CD4-positive, CD25-positive, alpha-beta regulatory T cell (primary cell): Measurements from ENCODE around the gene ITIH6. TPM values are rescaled to one million over a fixed set of nuclear protein-coding genes. Genes with fewer than 3 reads are reported as not detected.

Source experiments
- ATAC-seq, 2 donors: fragments of 150-1000 bp; cut with Tn5 transposase; one replicate each; pipeline ENCODE4 v1.10.0; 2021; ENCODE audit warnings: low read depth in 2 of 2, moderate number of reproducible peaks in 2 of 2, moderate library complexity in 1 of 2
- DNase-seq, 3 donors: peaks; one replicate each; pipeline versions ENCODE4 v3.0.0 to v3.0.0-alpha.2; 2012 to 2022; ENCODE audit warnings: mixed read lengths in 1 of 3
- H3K27ac ChIP-seq: one replicate; pipeline ENCODE4 v1.7.0; 2013; ENCODE audit warnings: mild to moderate bottlenecking, low read length; ENCODE audit not compliant: insufficient read depth, poor library complexity, severe bottlenecking
- H3K27me3 ChIP-seq: one replicate; pipeline ENCODE4 v1.7.0; 2013; ENCODE audit warnings: low read length; ENCODE audit not compliant: control insufficient read depth, insufficient read depth
- H3K36me3 ChIP-seq: one replicate; pipeline ENCODE4 v1.7.0; 2013; ENCODE audit warnings: mild to moderate bottlenecking, low read length, moderate library complexity; ENCODE audit not compliant: control insufficient read depth, insufficient read depth
- H3K4me1 ChIP-seq: 2 replicates; pipeline ENCODE4 v1.7.0; 2013; ENCODE audit warnings: mild to moderate bottlenecking, low read length; ENCODE audit not compliant: insufficient read depth, control insufficient read depth, poor library complexity, severe bottlenecking
- H3K4me3 ChIP-seq: one replicate; pipeline ENCODE4 v1.7.0; 2013; ENCODE audit warnings: low read depth, mild to moderate bottlenecking, low read length, moderate library complexity
- H3K9me3 ChIP-seq, 2 experiments: 1 replicate in 1 of 2; 2 replicates in 1 of 2; pipeline ENCODE4 v1.7.0; 2013; ENCODE audit warnings: low read length in 2 of 2, mild to moderate bottlenecking in 1 of 2, moderate library complexity in 1 of 2; ENCODE audit not compliant: control insufficient read depth in 2 of 2
- H3K27ac Mint-ChIP-seq, 3 donors: one replicate each; pipeline ENCODE4 v1.8.0; 2020 to 2022; ENCODE audit warnings: mild to moderate bottlenecking in 3 of 3, mixed read lengths in 3 of 3, moderate library complexity in 2 of 3
- H3K27me3 Mint-ChIP-seq: one replicate; pipeline ENCODE4 v1.8.0; 2022; ENCODE audit warnings: mild to moderate bottlenecking, mixed read lengths
- H3K36me3 Mint-ChIP-seq: one replicate; pipeline ENCODE4 v1.8.0; 2020; ENCODE audit warnings: mixed read lengths
- H3K4me1 Mint-ChIP-seq, 4 donors: one replicate each; pipeline ENCODE4 v1.8.0; 2020 to 2022; ENCODE audit warnings: mixed read lengths in 4 of 4, mild to moderate bottlenecking in 1 of 4
- H3K4me3 Mint-ChIP-seq, 4 donors: one replicate each; pipeline ENCODE4 v1.8.0; 2020 to 2022; ENCODE audit warnings: mild to moderate bottlenecking in 4 of 4, mixed read lengths in 4 of 4, moderate library complexity in 3 of 4
- H3K9me3 Mint-ChIP-seq, 7 donors: one replicate each; pipeline ENCODE4 v1.8.0; 2020 to 2022; ENCODE audit warnings: mixed read lengths in 7 of 7, mild to moderate bottlenecking in 3 of 7, moderate library complexity in 2 of 7
- polyA plus RNA-seq, 4 donors: library from polyadenylated mRNA; unstranded; fragments of 300-500 nt; fragmentation: Illumina TruSeq; gene quantifications; one replicate each; pipeline ENCODE4 v1.2.3, GENCODE V29; 2021
- total RNA-seq: library from RNA; stranded (reverse); gene quantifications from one replicate; pipeline ENCODE4 v1.2.3, GENCODE V29; 2022

Gene ITIH6
- total and polyA plus RNA-seq, 5 donors from 2014 or later, result not detected

DNA sequence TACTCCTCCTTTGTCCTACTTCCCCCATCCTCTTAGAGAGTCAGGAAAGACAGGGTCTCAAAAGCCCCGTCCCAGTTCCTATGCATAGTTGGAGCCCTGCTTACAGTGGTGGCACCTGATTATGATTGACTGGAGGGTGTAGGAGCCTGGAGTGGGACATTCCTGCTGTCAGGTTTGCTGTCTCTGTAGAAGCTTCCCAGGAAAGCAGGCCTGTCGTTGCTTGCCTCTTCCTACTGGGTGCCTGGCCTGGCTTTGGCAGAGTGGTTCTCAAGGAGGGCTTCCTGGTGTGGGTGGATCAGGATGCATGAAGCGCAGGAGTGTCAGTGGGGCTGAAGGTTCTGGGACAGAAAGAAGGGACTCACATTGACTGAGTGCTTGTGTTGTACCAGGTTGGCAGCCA, 14.3 kb upstream of the ITIH6 start:
- H3K27me3 Mint-ChIP-seq, result peaks cover 5% of the 10 kb centered on the region
- H3K27me3 ChIP-seq, result no peaks in the 10 kb centered on the region
- peaks cover 51% of the 10 kb centered on the region for H3K36me3 ChIP-seq
- H3K4me3 Mint-ChIP-seq, result no peak overlapping the region
- H3K4me1 Mint-ChIP-seq, result peaks cover 3 to 21% (median 13%) of the 10 kb centered on the region in 4 donors
- DNase-seq (no peak), ATAC-seq (no peak)
- H3K4me1 ChIP-seq, result peaks cover 17% of the 10 kb centered on the region
- H3K9me3 ChIP-seq, result no peaks in the 10 kb centered on the region
- no peak overlapping the region for H3K27ac Mint-ChIP-seq
- H3K4me3 ChIP-seq, result no peak overlapping the region
- H3K9me3 Mint-ChIP-seq, result no peaks in the 10 kb centered on the region
- peaks cover 7% of the 10 kb centered on the region for H3K36me3 Mint-ChIP-seq
- H3K27ac ChIP-seq, result no peak overlapping the region

DNA sequence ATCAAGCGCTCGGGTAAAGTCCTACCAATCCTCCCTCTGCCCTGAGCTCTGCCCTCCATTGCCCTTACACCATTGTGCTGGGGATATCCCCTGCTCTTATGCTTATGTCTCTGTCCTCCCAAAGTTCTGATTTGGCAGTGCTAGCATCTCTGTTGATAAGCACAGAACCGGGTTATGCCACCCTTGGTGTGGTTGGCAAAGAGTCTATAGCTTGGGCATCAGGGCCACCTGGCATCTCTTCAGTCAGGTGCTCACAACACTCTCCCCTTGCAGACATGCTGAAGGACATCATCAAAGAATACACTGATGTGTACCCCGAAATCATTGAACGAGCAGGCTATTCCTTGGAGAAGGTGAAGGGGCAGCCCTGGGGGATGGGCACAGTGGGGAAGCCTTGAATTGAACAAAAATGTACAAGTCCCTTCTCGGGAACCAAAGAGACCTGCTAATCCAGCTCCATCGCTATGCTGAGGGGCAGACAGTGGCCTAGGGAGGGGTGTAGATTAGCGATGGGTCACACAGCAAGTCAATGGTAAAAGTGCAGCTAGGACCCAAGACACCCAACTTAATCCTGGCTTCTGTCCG, 13.3 kb upstream of the ITIH6 start:
- DNase-seq (no peak), ATAC-seq (no peak)
- H3K4me1 Mint-ChIP-seq, result peaks cover 3 to 24% (median 14%) of the 10 kb centered on the region in 4 donors
- H3K36me3 Mint-ChIP-seq, result peaks cover 7% of the 10 kb centered on the region
- Histone ChIP-seq H3K36me3 (peaks cover 51% of the 10 kb centered on the region), H3K4me1 (peaks cover 17% of the 10 kb centered on the region), H3K4me3 (no peak overlapping the region), H3K9me3 (no peaks in the 10 kb centered on the region), H3K27me3 (no peaks in the 10 kb centered on the region), H3K27ac (no peak overlapping the region)
- H3K9me3 Mint-ChIP-seq, result no peaks in the 10 kb centered on the region
- H3K27ac Mint-ChIP-seq, result peak overlapping the region in 2 of 3 donors; percentile 12 to 60
- H3K4me3 Mint-ChIP-seq, result peak overlapping the region in 3 of 4 donors; percentile 46 to 73 (median 49)
- H3K27me3 Mint-ChIP-seq, result peaks cover 5% of the 10 kb centered on the region

DNA sequence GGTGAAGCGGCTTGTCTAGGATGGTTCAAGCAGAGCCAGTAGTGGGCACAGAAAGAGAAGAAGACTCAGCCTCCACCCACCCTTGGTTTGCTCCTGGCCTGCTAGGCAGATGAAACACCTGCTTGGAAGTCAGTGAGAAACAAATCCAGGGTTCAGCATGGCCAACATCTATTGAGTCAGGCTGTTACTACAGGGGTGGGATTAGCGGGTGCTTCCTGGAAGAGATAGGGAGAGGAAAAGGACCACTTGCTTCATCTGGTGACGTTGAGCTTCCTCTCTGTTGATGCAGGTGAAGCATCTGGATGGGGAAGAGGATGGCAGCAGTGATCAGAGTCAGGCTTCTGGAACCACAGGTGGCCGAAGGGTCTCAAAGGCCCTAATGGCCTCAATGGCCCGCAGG, 12.5 kb upstream of the ITIH6 start:
- no peak for DNase-seq
- H3K9me3 ChIP-seq, result no peaks in the 10 kb centered on the region
- Mint-ChIP-seq H3K27ac (peak overlapping the region in 1 of 3 donors; percentile 3), H3K9me3 (no peaks in the 10 kb centered on the region), H3K4me3 (peak overlapping the region in 1 of 4 donors; percentile 69), H3K36me3 (peaks cover 7% of the 10 kb centered on the region), H3K27me3 (peaks cover 5% of the 10 kb centered on the region), H3K4me1 (peaks cover 3 to 24% (median 14%) of the 10 kb centered on the region in 4 donors)
- peaks cover 44% of the 10 kb centered on the region for H3K36me3 ChIP-seq
- peaks cover 17% of the 10 kb centered on the region for H3K4me1 ChIP-seq
- ATAC-seq, result no peak
- no peak overlapping the region for H3K4me3 ChIP-seq
- H3K27ac ChIP-seq, result no peak overlapping the region
- no peaks in the 10 kb centered on the region for H3K27me3 ChIP-seq

DNA sequence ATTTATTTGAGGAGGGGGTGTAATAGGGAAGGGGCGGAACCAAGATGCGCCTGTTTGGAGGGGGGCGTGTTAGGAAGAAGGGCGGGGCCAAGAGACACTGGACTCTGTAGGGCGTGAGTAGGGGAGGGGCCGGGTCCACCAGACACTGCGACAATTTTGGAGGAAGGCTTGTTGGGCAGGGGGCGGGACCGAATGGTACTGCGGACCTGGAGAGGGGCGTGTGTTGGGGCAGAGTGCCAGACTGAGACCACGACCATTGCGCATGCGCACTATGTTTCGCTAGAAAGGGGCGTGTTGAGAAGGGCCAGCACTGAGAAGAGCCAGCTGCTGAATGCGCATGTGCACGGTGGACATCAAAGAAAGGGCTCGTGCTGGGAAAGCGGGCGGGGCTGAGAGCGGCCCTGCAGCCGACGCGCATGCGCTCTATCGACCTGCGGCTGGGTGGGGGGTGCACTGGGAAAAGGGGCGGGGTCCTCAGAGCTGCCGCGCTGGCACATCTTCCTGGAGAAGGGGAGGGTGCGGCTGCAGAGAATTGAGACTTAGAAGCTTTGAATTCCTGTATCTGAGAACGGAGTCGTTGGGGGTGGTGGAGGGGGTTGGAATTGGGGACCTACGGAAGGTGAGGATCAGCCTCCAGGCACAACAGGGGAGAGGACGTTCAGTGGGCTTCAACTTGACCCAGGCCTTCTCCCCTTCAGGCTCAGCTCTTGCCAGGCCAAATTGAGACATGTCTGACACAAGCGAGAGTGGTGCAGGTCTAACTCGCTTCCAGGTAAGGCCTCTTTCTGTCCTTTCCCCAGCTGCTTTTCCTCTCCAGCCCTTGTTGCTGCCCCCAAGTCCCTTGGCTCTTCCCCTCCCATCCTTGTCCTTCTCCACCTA, 10.8 kb upstream of the ITIH6 start:
- Mint-ChIP-seq H3K36me3 (peaks cover 6% of the 10 kb centered on the region), H3K4me1 (peaks cover 3 to 24% (median 14%) of the 10 kb centered on the region in 4 donors), H3K4me3 (peak overlapping the region; percentile 95 to 97 (median 95)), H3K27ac (peak overlapping the region; percentile 95 to 97 (median 96)), H3K9me3 (no peaks in the 10 kb centered on the region), H3K27me3 (peaks cover 8% of the 10 kb centered on the region)
- no peaks in the 10 kb centered on the region for H3K27me3 ChIP-seq
- H3K4me3 ChIP-seq, result peak overlapping the region; percentile 79
- DNase-seq (peak; percentile 86 to 93 (median 89)), ATAC-seq (peak; percentile 75 to 80)
- H3K4me1 ChIP-seq, result peaks cover 17% of the 10 kb centered on the region
- peak overlapping the region; percentile 78 for H3K27ac ChIP-seq
- peaks cover 30% of the 10 kb centered on the region for H3K36me3 ChIP-seq
- H3K9me3 ChIP-seq, result no peaks in the 10 kb centered on the region

DNA sequence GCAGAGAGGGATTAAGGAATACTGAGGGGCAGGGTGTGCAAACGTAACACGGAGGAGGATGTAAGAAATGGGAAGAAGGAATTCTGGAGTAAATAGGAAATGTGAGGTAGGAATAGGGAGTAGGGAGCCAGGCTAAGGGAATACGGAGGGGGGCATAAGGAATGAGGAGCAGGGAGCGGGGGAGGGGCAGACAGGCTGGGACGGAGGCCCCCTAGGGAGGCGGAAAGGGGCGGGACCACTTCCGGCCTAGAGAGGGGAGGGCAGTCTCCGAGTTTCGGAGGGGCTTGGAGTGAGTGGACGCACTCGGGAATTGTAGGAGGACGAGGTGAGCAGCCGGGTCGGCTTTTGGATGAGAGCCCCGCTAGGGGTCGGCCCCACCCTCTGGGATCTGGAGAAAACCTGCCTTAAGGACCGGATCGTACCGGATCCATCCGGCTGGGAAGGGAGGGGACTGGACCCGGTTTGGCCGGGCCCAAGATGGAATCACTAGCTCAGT, 10.1 kb upstream of the ITIH6 start:
- peak overlapping the region; percentile 79 for H3K4me3 ChIP-seq
- Mint-ChIP-seq H3K27ac (peak overlapping the region; percentile 95 to 97 (median 96)), H3K36me3 (no peaks in the 10 kb centered on the region), H3K9me3 (no peaks in the 10 kb centered on the region), H3K4me3 (peak overlapping the region; percentile 95 to 97 (median 95)), H3K27me3 (peaks cover 8% of the 10 kb centered on the region), H3K4me1 (peaks cover 3 to 24% (median 13%) of the 10 kb centered on the region in 4 donors)
- no peaks in the 10 kb centered on the region for H3K9me3 ChIP-seq
- H3K27ac ChIP-seq, result peak overlapping the region; percentile 78
- peaks cover 25% of the 10 kb centered on the region for H3K36me3 ChIP-seq
- ATAC-seq (peak; percentile 7 to 20), DNase-seq (peak in 1 of 3 donors; percentile 36)
- H3K4me1 ChIP-seq, result peaks cover 17% of the 10 kb centered on the region
- H3K27me3 ChIP-seq, result no peaks in the 10 kb centered on the region

DNA sequence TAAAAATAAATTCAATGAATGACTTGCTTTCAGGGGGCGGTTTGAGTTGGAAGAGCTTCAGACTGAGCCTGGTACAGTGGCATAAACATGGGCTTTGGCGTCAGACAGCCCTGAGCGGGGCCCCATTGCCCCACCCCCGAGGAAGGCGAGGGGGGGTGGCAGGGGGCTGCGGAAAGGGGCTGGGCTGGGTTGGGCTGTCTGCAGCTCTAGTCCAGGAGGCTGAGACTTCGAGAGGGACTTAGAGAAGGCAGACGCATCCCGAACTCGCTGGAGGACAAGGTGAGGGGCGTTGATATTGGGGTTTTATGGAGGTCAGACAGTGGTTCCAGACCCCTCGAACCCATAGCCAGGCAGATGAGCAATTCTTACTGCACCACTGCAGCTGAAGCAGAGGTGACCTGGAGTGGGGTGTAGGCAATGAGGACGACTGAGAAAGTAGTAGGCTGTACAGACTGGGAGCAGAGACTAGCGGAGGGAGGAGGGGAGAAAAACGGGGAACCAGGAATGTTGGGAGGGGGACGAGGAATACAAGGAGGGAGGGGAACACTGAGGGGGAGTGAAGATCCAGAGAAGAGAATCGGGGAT, 9.6 kb upstream of the ITIH6 start, which contains the start of gene MAGED2:
TSS of gene MAGED2 (plus strand) at position 222 of the 585 bp plus-strand sequence. CDS start 1,587 bp downstream, outside the sequence.
- Mint-ChIP-seq H3K27ac (peak within 1 kb of the TSS; percentile 95 to 97 (median 96)), H3K4me1 (peaks cover 3 to 24% (median 13%) of the 10 kb centered on the region in 4 donors)
- peak; percentile 62 to 65 for ATAC-seq

DNA sequence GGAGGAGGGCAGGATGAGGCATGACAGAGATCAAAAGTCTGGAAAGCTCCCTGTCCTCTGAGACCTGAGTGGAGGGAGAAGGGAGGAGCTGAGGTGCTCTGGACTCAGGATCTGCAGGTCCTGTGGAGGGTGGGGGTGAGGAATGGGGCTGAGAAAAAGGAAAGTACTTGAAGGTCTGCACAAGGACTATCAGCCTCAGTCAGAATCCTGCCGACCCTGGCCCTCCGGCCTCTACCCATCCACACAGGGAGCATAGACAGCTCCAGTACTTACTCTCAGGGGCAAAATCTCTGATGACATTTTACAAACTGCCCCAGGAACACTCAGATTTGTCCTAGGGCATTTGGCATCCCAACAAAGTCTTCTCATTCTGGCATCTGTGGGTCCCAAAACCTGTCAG, 991 bp upstream of the ITIH6 start:
- DNase-seq (no peak), ATAC-seq (no peak)
- no peak overlapping the region for H3K27ac Mint-ChIP-seq
- H3K36me3 Mint-ChIP-seq, result no peaks in the 10 kb centered on the region
- peaks cover 0 to 2% (median 0%) of the 10 kb centered on the region in 7 donors for H3K9me3 Mint-ChIP-seq
- no peaks in the 10 kb centered on the region for H3K4me1 ChIP-seq
- peaks cover 5% of the 10 kb centered on the region for H3K27me3 Mint-ChIP-seq
- no peaks in the 10 kb centered on the region for H3K9me3 ChIP-seq
- H3K4me1 Mint-ChIP-seq, result no peaks in the 10 kb centered on the region
- H3K4me3 ChIP-seq, result no peak overlapping the region
- no peak overlapping the region for H3K27ac ChIP-seq
- no peak overlapping the region for H3K4me3 Mint-ChIP-seq
- H3K27me3 ChIP-seq, result no peaks in the 10 kb centered on the region
- no peaks in the 10 kb centered on the region for H3K36me3 ChIP-seq

More for the DNA sequence above, 9.6 kb upstream of the ITIH6 start, which contains the start of gene MAGED2:
- Histone ChIP-seq H3K27ac (peak within 1 kb of the TSS; percentile 78), H3K9me3 (no peaks in the 10 kb centered on the region), H3K36me3 (peaks cover 21% of the 10 kb centered on the region), H3K27me3 (no peaks in the 10 kb centered on the region), H3K4me1 (peaks cover 17% of the 10 kb centered on the region), H3K4me3 (peak within 1 kb of the TSS; percentile 79)
- peak; percentile 44 to 51 (median 49) for DNase-seq
- H3K9me3 Mint-ChIP-seq, result no peaks in the 10 kb centered on the region
- H3K27me3 Mint-ChIP-seq, result peaks cover 8% of the 10 kb centered on the region
- peak within 1 kb of the TSS; percentile 95 to 97 (median 95) for H3K4me3 Mint-ChIP-seq
- no peaks in the 10 kb centered on the region for H3K36me3 Mint-ChIP-seq
